GM23338 (cell line): ENCODE data around the gene ABR. TPM values are rescaled to one million over a fixed set of nuclear protein-coding genes. Genes with fewer than 3 reads are reported as not detected.
A peak's percentile ranks its signal among the peaks of the same experiment; 100 is the strongest.

Experiments used
- ATAC-seq: fragments of 200-7000 bp; cut with Tn5 transposase; 3 replicates; pipeline ENCODE4 v1.9.1; 2020
- DNase-seq: peaks from one replicate; pipeline ENCODE4 v3.0.0-alpha.2; 2015; ENCODE audit warnings: low spot score
- H2AFZ ChIP-seq: fragments of 200-600 bp; sonication (generic); 2 replicates; pipeline ENCODE4 v1.8.0; 2016; ENCODE audit warnings: antibody characterized with exemption, mild to moderate bottlenecking, moderate library complexity
- H3F3A ChIP-seq: fragments of 200-600 bp; sonication (generic); replicated peaks from 2 replicates; pipeline ENCODE4 v1.8.0; 2017; ENCODE audit warnings: antibody characterized with exemption, mixed run types, low read depth
- H3K27ac ChIP-seq: fragments of 200-600 bp; sonication (generic); 2 replicates; pipeline ENCODE4 v1.6.1; 2016; ENCODE audit warnings: low read depth
- H3K27me3 ChIP-seq: fragments of 200-600 bp; sonication (generic); 2 replicates; pipeline ENCODE4 v1.8.0; 2016; ENCODE audit warnings: mild to moderate bottlenecking, mixed run types, moderate library complexity; ENCODE audit not compliant: insufficient read depth
- H3K36me3 ChIP-seq: fragments of 200-600 bp; sonication (generic); 2 replicates; pipeline ENCODE4 v1.8.0; 2016; ENCODE audit warnings: mild to moderate bottlenecking; ENCODE audit not compliant: insufficient read depth
- H3K4me1 ChIP-seq: fragments of 200-600 bp; sonication (generic); 2 replicates; pipeline ENCODE4 v1.8.0; 2016; ENCODE audit warnings: mild to moderate bottlenecking, moderate library complexity; ENCODE audit not compliant: insufficient read depth
- H3K4me2 ChIP-seq: fragments of 200-600 bp; sonication (generic); 2 replicates; pipeline ENCODE4 v1.7.1; 2017; ENCODE audit warnings: mixed run types
- H3K4me3 ChIP-seq: fragments of 200-600 bp; sonication (generic); 2 replicates; pipeline ENCODE4 v1.6.1; 2016; ENCODE audit warnings: mixed run types
- H3K79me2 ChIP-seq: fragments of 200-600 bp; sonication (generic); replicated peaks from 2 replicates; pipeline ENCODE4 v1.8.0; 2017; ENCODE audit warnings: mild to moderate bottlenecking; ENCODE audit not compliant: insufficient read depth
- H3K9me2 ChIP-seq: fragments of 200-600 bp; sonication (generic); 2 replicates; pipeline ENCODE4 v1.8.0; 2017; ENCODE audit not compliant: insufficient read depth
- H4K20me1 ChIP-seq: fragments of 200-600 bp; sonication (generic); replicated peaks from 2 replicates; pipeline ENCODE4 v1.8.0; 2017; ENCODE audit warnings: mild to moderate bottlenecking; ENCODE audit not compliant: insufficient read depth
- H3K27ac Mint-ChIP-seq: 2 replicates; pipeline ENCODE4 v1.8.0; 2020; ENCODE audit warnings: inconsistent platforms, mild to moderate bottlenecking, moderate library complexity, mixed read lengths
- H3K27me3 Mint-ChIP-seq: 3 replicates; pipeline ENCODE4 v1.8.0; 2022; ENCODE audit warnings: low read depth, mild to moderate bottlenecking, moderate library complexity, mixed read lengths, inconsistent platforms; ENCODE audit not compliant: insufficient read depth, poor library complexity
- H3K36me3 Mint-ChIP-seq: 3 replicates; pipeline ENCODE4 v1.8.0; 2021; ENCODE audit warnings: low read depth, mild to moderate bottlenecking, inconsistent platforms, moderate library complexity, mixed read lengths
- H3K4me1 Mint-ChIP-seq: 3 replicates; pipeline ENCODE4 v1.8.0; 2020; ENCODE audit warnings: mild to moderate bottlenecking, inconsistent platforms, mixed read lengths
- H3K4me3 Mint-ChIP-seq: 3 replicates; pipeline ENCODE4 v1.8.0; 2021; ENCODE audit warnings: moderate library complexity, mild to moderate bottlenecking, inconsistent platforms, mixed read lengths
- H3K9me3 Mint-ChIP-seq: 3 replicates; pipeline ENCODE4 v1.8.0; 2020; ENCODE audit warnings: moderate library complexity, mild to moderate bottlenecking, inconsistent platforms, mixed read lengths
- CREB1 ChIP-seq: fragments of 250-450 bp; sonication (Bioruptor Pico); IDR thresholded peaks from 2 replicates; pipeline ENCODE4 v1.5.0; 2020; ENCODE audit warnings: low read depth, mild to moderate bottlenecking, moderate library complexity
- EZH2 ChIP-seq: fragments of 200-600 bp; sonication (generic); IDR thresholded peaks from one replicate; pipeline ENCODE4 v1.8.0; 2017; ENCODE audit warnings: antibody characterized with exemption, mild to moderate bottlenecking, low read depth; ENCODE audit not compliant: unreplicated experiment
- POLR2AphosphoS5 ChIP-seq: IDR thresholded peaks from 2 replicates; pipeline ENCODE4 v1.6.1; 2016; ENCODE audit warnings: antibody characterized with exemption, low read depth
- STAT1 ChIP-seq: IDR thresholded peaks from one replicate; pipeline ENCODE4 v1.6.1; 2016; ENCODE audit warnings: antibody characterized with exemption; ENCODE audit not compliant: unreplicated experiment
- ZNF114 ChIP-seq: fragments of 250-450 bp; sonication (Bioruptor Pico); IDR thresholded peaks from 2 replicates; pipeline ENCODE4 v1.5.0; 2020; ENCODE audit warnings: mild to moderate bottlenecking, moderate library complexity
- ZNF331 ChIP-seq: fragments of 250-450 bp; sonication (Bioruptor Pico); IDR thresholded peaks from 2 replicates; pipeline ENCODE4 v1.5.0; 2020; ENCODE audit warnings: low read depth, mild to moderate bottlenecking, moderate library complexity
- polyA plus RNA-seq: library from polyadenylated mRNA; unstranded; fragments of >200 nt; fragmentation: Nextera tagmentation; extraction: Ambion mirVana; gene quantifications from 2 replicates; pipeline ENCODE4 v1.2.1, GENCODE V29; 2016
- total RNA-seq: library from RNA; depleted of rRNA; stranded (reverse); fragments of >200 nt; shearing (Covaris generic); gene quantifications from 2 replicates; pipeline ENCODE4 v1.2.3, GENCODE V29; 2014
- TF ChIP-seq, protein P1 (sequence below): IDR thresholded peaks from one replicate; pipeline ENCODE4 v1.6.1; 2018; ENCODE audit warnings: antibody characterized with exemption; ENCODE audit not compliant: unreplicated experiment
- TF ChIP-seq, protein P2 (sequence below): fragments of 250-450 bp; sonication (Bioruptor Pico); IDR thresholded peaks from 2 replicates; pipeline ENCODE4 v1.5.0; 2020; ENCODE audit warnings: mild to moderate bottlenecking, moderate library complexity
- TF ChIP-seq, protein P3 (sequence below), 2 experiments: fragments of 200-600 bp in 1 of 2; sonication (generic) in 1 of 2; conservative IDR thresholded peaks; 2 replicates each; pipeline versions ENCODE4 v1.5.1 to v1.6.1; 2016 to 2017; ENCODE audit warnings: antibody characterized with exemption in 2 of 2, low read depth in 2 of 2, mild to moderate bottlenecking in 2 of 2, moderate library complexity in 1 of 2

The ABR gene
- total and polyA plus RNA-seq, 2 experiments from 2014 or later: 15.0 to 27.7 TPM

DNA sequence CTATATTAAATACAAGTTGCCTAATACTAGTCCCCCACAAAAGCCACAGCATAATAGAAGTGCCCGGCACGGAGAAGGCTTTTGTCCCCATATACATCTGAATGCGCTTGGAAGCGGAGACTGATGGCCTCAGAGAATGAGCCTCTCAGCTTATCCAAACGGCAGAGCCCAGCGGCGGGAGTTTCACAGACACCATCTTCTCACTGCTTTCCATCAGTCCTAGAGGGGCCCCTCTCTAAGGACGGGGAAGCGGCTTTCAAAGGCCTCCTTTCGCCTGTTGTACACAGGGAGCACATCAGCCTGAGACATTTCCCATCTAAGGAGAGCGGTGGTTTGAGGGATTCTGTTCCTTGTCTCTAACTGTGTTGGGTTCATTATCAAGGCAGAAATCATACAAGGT lies 217.1 kb downstream of the ABR start (continued):
- TF ChIP-seq, protein P1, sequence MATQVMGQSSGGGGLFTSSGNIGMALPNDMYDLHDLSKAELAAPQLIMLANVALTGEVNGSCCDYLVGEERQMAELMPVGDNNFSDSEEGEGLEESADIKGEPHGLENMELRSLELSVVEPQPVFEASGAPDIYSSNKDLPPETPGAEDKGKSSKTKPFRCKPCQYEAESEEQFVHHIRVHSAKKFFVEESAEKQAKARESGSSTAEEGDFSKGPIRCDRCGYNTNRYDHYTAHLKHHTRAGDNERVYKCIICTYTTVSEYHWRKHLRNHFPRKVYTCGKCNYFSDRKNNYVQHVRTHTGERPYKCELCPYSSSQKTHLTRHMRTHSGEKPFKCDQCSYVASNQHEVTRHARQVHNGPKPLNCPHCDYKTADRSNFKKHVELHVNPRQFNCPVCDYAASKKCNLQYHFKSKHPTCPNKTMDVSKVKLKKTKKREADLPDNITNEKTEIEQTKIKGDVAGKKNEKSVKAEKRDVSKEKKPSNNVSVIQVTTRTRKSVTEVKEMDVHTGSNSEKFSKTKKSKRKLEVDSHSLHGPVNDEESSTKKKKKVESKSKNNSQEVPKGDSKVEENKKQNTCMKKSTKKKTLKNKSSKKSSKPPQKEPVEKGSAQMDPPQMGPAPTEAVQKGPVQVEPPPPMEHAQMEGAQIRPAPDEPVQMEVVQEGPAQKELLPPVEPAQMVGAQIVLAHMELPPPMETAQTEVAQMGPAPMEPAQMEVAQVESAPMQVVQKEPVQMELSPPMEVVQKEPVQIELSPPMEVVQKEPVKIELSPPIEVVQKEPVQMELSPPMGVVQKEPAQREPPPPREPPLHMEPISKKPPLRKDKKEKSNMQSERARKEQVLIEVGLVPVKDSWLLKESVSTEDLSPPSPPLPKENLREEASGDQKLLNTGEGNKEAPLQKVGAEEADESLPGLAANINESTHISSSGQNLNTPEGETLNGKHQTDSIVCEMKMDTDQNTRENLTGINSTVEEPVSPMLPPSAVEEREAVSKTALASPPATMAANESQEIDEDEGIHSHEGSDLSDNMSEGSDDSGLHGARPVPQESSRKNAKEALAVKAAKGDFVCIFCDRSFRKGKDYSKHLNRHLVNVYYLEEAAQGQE: no peak
- TF ChIP-seq ZNF114 (CRISPR knock-in tag) (no peak), POLR2AphosphoS5 (no peak), CREB1 (CRISPR knock-in tag) (no peak), STAT1 (no peak)

DNA sequence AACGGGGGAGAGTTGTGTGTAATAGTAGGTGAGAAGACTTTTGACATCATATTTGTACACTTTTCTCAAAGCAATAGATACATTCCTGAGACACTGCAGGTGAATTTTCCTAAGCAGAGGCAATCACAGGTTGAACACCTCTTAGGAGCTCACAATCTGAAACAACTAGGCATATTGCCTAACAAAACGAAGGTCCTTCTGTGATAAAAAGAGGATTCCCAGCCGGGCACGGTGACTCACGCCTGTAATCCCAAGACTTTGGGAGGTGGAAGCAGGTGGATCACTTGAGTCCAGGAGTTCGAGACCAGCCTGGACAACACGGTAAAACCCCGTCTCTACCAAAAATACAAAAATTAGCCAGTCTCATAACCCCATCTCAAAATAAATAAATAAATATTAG lies 217.6 kb downstream of the ABR start:
- H3K4me1 Mint-ChIP-seq: peaks cover 52% of the 10 kb centered on the region
- H3K27ac Mint-ChIP-seq: peak overlapping the region; percentile 42; the same call in 1 of the 2 replicates
- Histone ChIP-seq H3F3A (peaks cover 14% of the 10 kb centered on the region; the same call in 1 of the 2 replicates), H3K27me3 (no peaks in the 10 kb centered on the region), H3K4me2 (peak overlapping the region; percentile 28), H4K20me1 (peaks cover 29% of the 10 kb centered on the region), H3K4me3 (no peak overlapping the region), H2AFZ (no peak overlapping the region), H3K27ac (peak overlapping the region; percentile 93; the same call in 1 of the 2 replicates), H3K36me3 (no peaks in the 10 kb centered on the region; the same call in 1 of the 2 replicates), H3K4me1 (peaks cover 46% of the 10 kb centered on the region), H3K9me2 (no peaks in the 10 kb centered on the region), H3K79me2 (peaks cover 100% of the 10 kb centered on the region)
- peak overlapping the region; percentile 37; the same call in 1 of the 3 replicates for H3K4me3 Mint-ChIP-seq
- H3K36me3 Mint-ChIP-seq: peaks cover 11% of the 10 kb centered on the region
- H3K9me3 Mint-ChIP-seq: no peaks in the 10 kb centered on the region
- DNase-seq (no peak), ATAC-seq (no peak; the same call in 2 of the 3 replicates)
- H3K27me3 Mint-ChIP-seq: peaks cover 13% of the 10 kb centered on the region
- TF ChIP-seq, protein P2, sequence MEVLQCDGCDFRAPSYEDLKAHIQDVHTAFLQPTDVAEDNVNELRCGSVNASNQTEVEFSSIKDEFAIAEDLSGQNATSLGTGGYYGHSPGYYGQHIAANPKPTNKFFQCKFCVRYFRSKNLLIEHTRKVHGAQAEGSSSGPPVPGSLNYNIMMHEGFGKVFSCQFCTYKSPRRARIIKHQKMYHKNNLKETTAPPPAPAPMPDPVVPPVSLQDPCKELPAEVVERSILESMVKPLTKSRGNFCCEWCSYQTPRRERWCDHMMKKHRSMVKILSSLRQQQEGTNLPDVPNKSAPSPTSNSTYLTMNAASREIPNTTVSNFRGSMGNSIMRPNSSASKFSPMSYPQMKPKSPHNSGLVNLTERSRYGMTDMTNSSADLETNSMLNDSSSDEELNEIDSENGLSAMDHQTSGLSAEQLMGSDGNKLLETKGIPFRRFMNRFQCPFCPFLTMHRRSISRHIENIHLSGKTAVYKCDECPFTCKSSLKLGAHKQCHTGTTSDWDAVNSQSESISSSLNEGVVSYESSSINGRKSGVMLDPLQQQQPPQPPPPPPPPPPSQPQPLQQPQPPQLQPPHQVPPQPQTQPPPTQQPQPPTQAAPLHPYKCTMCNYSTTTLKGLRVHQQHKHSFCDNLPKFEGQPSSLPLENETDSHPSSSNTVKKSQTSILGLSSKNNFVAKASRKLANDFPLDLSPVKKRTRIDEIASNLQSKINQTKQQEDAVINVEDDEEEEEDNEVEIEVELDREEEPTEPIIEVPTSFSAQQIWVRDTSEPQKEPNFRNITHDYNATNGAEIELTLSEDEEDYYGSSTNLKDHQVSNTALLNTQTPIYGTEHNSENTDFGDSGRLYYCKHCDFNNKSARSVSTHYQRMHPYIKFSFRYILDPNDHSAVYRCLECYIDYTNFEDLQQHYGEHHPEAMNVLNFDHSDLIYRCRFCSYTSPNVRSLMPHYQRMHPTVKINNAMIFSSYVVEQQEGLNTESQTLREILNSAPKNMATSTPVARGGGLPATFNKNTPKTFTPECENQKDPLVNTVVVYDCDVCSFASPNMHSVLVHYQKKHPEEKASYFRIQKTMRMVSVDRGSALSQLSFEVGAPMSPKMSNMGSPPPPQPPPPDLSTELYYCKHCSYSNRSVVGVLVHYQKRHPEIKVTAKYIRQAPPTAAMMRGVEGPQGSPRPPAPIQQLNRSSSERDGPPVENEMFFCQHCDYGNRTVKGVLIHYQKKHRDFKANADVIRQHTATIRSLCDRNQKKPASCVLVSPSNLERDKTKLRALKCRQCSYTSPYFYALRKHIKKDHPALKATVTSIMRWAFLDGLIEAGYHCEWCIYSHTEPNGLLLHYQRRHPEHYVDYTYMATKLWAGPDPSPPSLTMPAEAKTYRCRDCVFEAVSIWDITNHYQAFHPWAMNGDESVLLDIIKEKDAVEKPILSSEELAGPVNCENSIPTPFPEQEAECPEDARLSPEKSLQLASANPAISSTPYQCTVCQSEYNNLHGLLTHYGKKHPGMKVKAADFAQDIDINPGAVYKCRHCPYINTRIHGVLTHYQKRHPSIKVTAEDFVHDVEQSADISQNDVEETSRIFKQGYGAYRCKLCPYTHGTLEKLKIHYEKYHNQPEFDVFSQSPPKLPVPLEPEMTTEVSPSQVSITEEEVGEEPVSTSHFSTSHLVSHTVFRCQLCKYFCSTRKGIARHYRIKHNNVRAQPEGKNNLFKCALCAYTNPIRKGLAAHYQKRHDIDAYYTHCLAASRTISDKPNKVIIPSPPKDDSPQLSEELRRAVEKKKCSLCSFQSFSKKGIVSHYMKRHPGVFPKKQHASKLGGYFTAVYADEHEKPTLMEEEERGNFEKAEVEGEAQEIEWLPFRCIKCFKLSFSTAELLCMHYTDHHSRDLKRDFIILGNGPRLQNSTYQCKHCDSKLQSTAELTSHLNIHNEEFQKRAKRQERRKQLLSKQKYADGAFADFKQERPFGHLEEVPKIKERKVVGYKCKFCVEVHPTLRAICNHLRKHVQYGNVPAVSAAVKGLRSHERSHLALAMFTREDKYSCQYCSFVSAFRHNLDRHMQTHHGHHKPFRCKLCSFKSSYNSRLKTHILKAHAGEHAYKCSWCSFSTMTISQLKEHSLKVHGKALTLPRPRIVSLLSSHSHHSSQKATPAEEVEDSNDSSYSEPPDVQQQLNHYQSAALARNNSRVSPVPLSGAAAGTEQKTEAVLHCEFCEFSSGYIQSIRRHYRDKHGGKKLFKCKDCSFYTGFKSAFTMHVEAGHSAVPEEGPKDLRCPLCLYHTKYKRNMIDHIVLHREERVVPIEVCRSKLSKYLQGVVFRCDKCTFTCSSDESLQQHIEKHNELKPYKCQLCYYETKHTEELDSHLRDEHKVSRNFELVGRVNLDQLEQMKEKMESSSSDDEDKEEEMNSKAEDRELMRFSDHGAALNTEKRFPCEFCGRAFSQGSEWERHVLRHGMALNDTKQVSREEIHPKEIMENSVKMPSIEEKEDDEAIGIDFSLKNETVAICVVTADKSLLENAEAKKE: no peak
- TF ChIP-seq EZH2 (no peak), ZNF331 (CRISPR knock-in tag) (no peak), STAT1 (no peak), ZNF114 (CRISPR knock-in tag) (no peak)
- TF ChIP-seq, protein P1: no peak
- TF ChIP-seq, protein P3, sequence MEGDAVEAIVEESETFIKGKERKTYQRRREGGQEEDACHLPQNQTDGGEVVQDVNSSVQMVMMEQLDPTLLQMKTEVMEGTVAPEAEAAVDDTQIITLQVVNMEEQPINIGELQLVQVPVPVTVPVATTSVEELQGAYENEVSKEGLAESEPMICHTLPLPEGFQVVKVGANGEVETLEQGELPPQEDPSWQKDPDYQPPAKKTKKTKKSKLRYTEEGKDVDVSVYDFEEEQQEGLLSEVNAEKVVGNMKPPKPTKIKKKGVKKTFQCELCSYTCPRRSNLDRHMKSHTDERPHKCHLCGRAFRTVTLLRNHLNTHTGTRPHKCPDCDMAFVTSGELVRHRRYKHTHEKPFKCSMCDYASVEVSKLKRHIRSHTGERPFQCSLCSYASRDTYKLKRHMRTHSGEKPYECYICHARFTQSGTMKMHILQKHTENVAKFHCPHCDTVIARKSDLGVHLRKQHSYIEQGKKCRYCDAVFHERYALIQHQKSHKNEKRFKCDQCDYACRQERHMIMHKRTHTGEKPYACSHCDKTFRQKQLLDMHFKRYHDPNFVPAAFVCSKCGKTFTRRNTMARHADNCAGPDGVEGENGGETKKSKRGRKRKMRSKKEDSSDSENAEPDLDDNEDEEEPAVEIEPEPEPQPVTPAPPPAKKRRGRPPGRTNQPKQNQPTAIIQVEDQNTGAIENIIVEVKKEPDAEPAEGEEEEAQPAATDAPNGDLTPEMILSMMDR (conservative IDR thresholded peaks at IDR 0.05; ENCODE audit: low read depth in 2 of 2): no peak
